GM18870 (cell line): Measurements from ENCODE around the gene PAK4.
"Not testable (repeated sequence)": the region's sequence is repeated elsewhere in the genome, so short reads cannot be mapped to it uniquely, and the experiment has no call there.

Experiments used
- ATAC-seq: cut with Tn5 transposase; IDR thresholded peaks from one replicate; pipeline ENCODE4 v1.9.1; 2021; ENCODE audit warnings: moderate library complexity; ENCODE audit not compliant: unreplicated experiment

The PAK4 gene

GRCh38 chr19:39099341-39099740, 26.2 kb upstream of the PAK4 start:
- ATAC-seq, result no peak

- ATAC-seq, result no peak
These were observed 25.0 kb upstream of the PAK4 start for GRCh38 chr19:39100500-39101166.

- no peak for ATAC-seq
These were observed 22.4 kb upstream of the PAK4 start for GRCh38 chr19:39103151-39103550.

- no peak for ATAC-seq
These were observed 21.4 kb upstream of the PAK4 start for GRCh38 chr19:39104186-39104596.

- ATAC-seq, result no peak
These were observed 19.4 kb upstream of the PAK4 start for GRCh38 chr19:39106194-39106593.

- ATAC-seq, result no peak
These were observed 15.9 kb upstream of the PAK4 start for GRCh38 chr19:39109641-39110040.

- ATAC-seq, result no peak
These were observed 15.2 kb upstream of the PAK4 start for GRCh38 chr19:39110263-39110967.

GRCh38 chr19:39111593-39112199, 13.9 kb upstream of the PAK4 start:
- no peak for ATAC-seq

GRCh38 chr19:39112338-39112890, 13.2 kb upstream of the PAK4 start:
- ATAC-seq, result no peak

- ATAC-seq, result no peak
These were observed 12.4 kb upstream of the PAK4 start for GRCh38 chr19:39113199-39113598.

GRCh38 chr19:39115105-39115847, 10.3 kb upstream of the PAK4 start:
- no peak for ATAC-seq

- ATAC-seq, result not testable (repeated sequence)
These were observed 8.6 kb upstream of the PAK4 start for GRCh38 chr19:39117023-39117422.

GRCh38 chr19:39119830-39120229, 5.8 kb upstream of the PAK4 start:
- no peak for ATAC-seq

GRCh38 chr19:39122934-39123731, 2.5 kb upstream of the PAK4 start:
- ATAC-seq, result no peak

- no peak for ATAC-seq
These were observed 1.3 kb upstream of the PAK4 start for GRCh38 chr19:39124136-39124764.

GRCh38 chr19:39125199-39125553, 410 bp upstream of the PAK4 start:
- no peak for ATAC-seq

GRCh38 chr19:39126312-39127187, 964 bp downstream of the PAK4 start:
- no peak for ATAC-seq

- no peak for ATAC-seq
These were observed 2.4 kb downstream of the PAK4 start for GRCh38 chr19:39127812-39128515.
